Muscle layer of colon (tissue), 2 donors: ENCODE data around the gene P3H1.
"Not testable (repeated sequence)": the region's sequence is repeated elsewhere in the genome, so short reads cannot be mapped to it uniquely, and the experiment has no call there.

Experiments
- H3K27ac ChIP-seq: one replicate; pipeline ENCODE4 v1.7.0; 2013; ENCODE audit warnings: low read depth, mild to moderate bottlenecking, low read length, moderate library complexity
- H3K27me3 ChIP-seq, 2 donors: one replicate each; pipeline ENCODE4 v1.7.0; 2013; ENCODE audit warnings: low read length in 2 of 2, mild to moderate bottlenecking in 2 of 2; ENCODE audit not compliant: insufficient read depth in 2 of 2, control insufficient read depth in 1 of 2
- H3K36me3 ChIP-seq: one replicate; pipeline ENCODE4 v1.7.0; 2013; ENCODE audit warnings: mild to moderate bottlenecking, low read length; ENCODE audit not compliant: insufficient read depth
- H3K4me1 ChIP-seq: one replicate; pipeline ENCODE4 v1.7.0; 2013; ENCODE audit warnings: mild to moderate bottlenecking, low read length; ENCODE audit not compliant: insufficient read depth
- H3K4me3 ChIP-seq, 2 donors: one replicate each; pipeline ENCODE4 v1.7.0; 2013; ENCODE audit warnings: low read length in 2 of 2, low read depth in 1 of 2, mild to moderate bottlenecking in 1 of 2, moderate library complexity in 1 of 2
- H3K9ac ChIP-seq: one replicate; pipeline ENCODE4 v1.7.0; 2013; ENCODE audit warnings: low read length
- H3K9me3 ChIP-seq: one replicate; pipeline ENCODE4 v1.7.0; 2013; ENCODE audit warnings: mild to moderate bottlenecking, low read length
- donor health status: abdominal sarcoma.
- donor health status: Adenocarcinoma of cecum.

Gene P3H1

GRCh38 chr1:42766741-42767509 lies at the start of gene P3H1, which contains the start of gene C1orf50:
Gene P3H1, minus strand, starts transcription at chr1:42767028. Its CDS starts 57 bp downstream, at chr1:42766971.
Gene C1orf50, plus strand, starts transcription at chr1:42767249. Its CDS starts 63 bp downstream, at chr1:42767312.
- H3K27me3 ChIP-seq, result no peaks in the 10 kb centered on the region
- H3K27ac ChIP-seq, result peak within 1 kb of the TSS; percentile 83
- peak within 1 kb of the TSS; percentile 72 for H3K9ac ChIP-seq
- peak within 1 kb of the TSS; percentile 88 to 90 for H3K4me3 ChIP-seq
- H3K9me3 ChIP-seq, result no peaks in the 10 kb centered on the region
- H3K36me3 ChIP-seq, result no peaks in the 10 kb centered on the region
- H3K4me1 ChIP-seq, result peaks cover 21% of the 10 kb centered on the region

- Histone ChIP-seq H3K27me3 (no peaks in the 10 kb centered on the region), H3K9ac (peak overlapping the region; percentile 81), H3K27ac (peak overlapping the region; percentile 89)
These were observed 49.2 kb upstream of the P3H1 start for GRCh38 chr1:42815941-42816584.

GRCh38 chr1:42814815-42815214 lies 48.0 kb upstream of the P3H1 start:
- not testable (repeated sequence) for H3K4me1 ChIP-seq, H3K27ac ChIP-seq, H3K9ac ChIP-seq, H3K36me3 ChIP-seq, H3K4me3 ChIP-seq, H3K9me3 ChIP-seq, H3K27me3 ChIP-seq

More at GRCh38 chr1:42815941-42816584, 49.2 kb upstream of the P3H1 start:
- Histone ChIP-seq H3K4me3 (peak overlapping the region; percentile 52 to 71), H3K36me3 (no peaks in the 10 kb centered on the region), H3K9me3 (no peaks in the 10 kb centered on the region), H3K4me1 (peaks cover 9% of the 10 kb centered on the region)

GRCh38 chr1:42807056-42807668 lies 40.3 kb upstream of the P3H1 start:
- Histone ChIP-seq H3K36me3 (peaks cover 8% of the 10 kb centered on the region), H3K9ac (no peak overlapping the region), H3K27ac (no peak overlapping the region), H3K4me1 (no peaks in the 10 kb centered on the region), H3K4me3 (no peak overlapping the region), H3K9me3 (no peaks in the 10 kb centered on the region), H3K27me3 (no peaks in the 10 kb centered on the region)

- H3K9ac ChIP-seq, result no peak overlapping the region
- H3K9me3 ChIP-seq, result no peaks in the 10 kb centered on the region
- H3K27ac ChIP-seq, result no peak overlapping the region
- H3K27me3 ChIP-seq, result no peaks in the 10 kb centered on the region
- no peak overlapping the region for H3K4me3 ChIP-seq
- no peaks in the 10 kb centered on the region for H3K4me1 ChIP-seq
- H3K36me3 ChIP-seq, result peaks cover 8% of the 10 kb centered on the region
These were observed 39.8 kb upstream of the P3H1 start for GRCh38 chr1:42806593-42806992.

- H3K4me3 ChIP-seq, result no peak overlapping the region
- H3K4me1 ChIP-seq, result no peaks in the 10 kb centered on the region
- H3K9ac ChIP-seq, result no peak overlapping the region
- H3K9me3 ChIP-seq, result no peaks in the 10 kb centered on the region
- H3K27me3 ChIP-seq, result no peaks in the 10 kb centered on the region
- peaks cover 8% of the 10 kb centered on the region for H3K36me3 ChIP-seq
- no peak overlapping the region for H3K27ac ChIP-seq
These were observed 39.3 kb upstream of the P3H1 start for GRCh38 chr1:42806171-42806570.

GRCh38 chr1:42801832-42802473 lies 35.1 kb upstream of the P3H1 start:
- H3K9me3 ChIP-seq, result no peaks in the 10 kb centered on the region
- no peak overlapping the region for H3K27ac ChIP-seq
- H3K4me1 ChIP-seq, result no peaks in the 10 kb centered on the region
- H3K27me3 ChIP-seq, result no peaks in the 10 kb centered on the region
- H3K36me3 ChIP-seq, result peaks cover 8% of the 10 kb centered on the region
- H3K4me3 ChIP-seq, result no peak overlapping the region
- no peak overlapping the region for H3K9ac ChIP-seq

GRCh38 chr1:42797979-42798378 lies 31.2 kb upstream of the P3H1 start:
- Histone ChIP-seq H3K36me3 (no peaks in the 10 kb centered on the region), H3K9me3 (no peaks in the 10 kb centered on the region), H3K27me3 (no peaks in the 10 kb centered on the region), H3K4me3 (no peak overlapping the region), H3K9ac (no peak overlapping the region), H3K4me1 (no peaks in the 10 kb centered on the region), H3K27ac (no peak overlapping the region)

GRCh38 chr1:42797414-42797813 lies 30.6 kb upstream of the P3H1 start:
- Histone ChIP-seq H3K36me3 (no peaks in the 10 kb centered on the region), H3K27me3 (no peaks in the 10 kb centered on the region), H3K9me3 (no peaks in the 10 kb centered on the region), H3K9ac (no peak overlapping the region), H3K4me1 (no peaks in the 10 kb centered on the region), H3K27ac (no peak overlapping the region), H3K4me3 (no peak overlapping the region)

GRCh38 chr1:42793824-42794223 lies 27.0 kb upstream of the P3H1 start:
- H3K9me3 ChIP-seq, result no peaks in the 10 kb centered on the region
- no peaks in the 10 kb centered on the region for H3K36me3 ChIP-seq
- no peak overlapping the region for H3K9ac ChIP-seq
- H3K27ac ChIP-seq, result no peak overlapping the region
- H3K4me3 ChIP-seq, result no peak overlapping the region
- no peaks in the 10 kb centered on the region for H3K4me1 ChIP-seq
- H3K27me3 ChIP-seq, result no peaks in the 10 kb centered on the region

GRCh38 chr1:42788021-42788420 lies 21.2 kb upstream of the P3H1 start:
- no peak overlapping the region for H3K27ac ChIP-seq
- no peaks in the 10 kb centered on the region for H3K9me3 ChIP-seq
- H3K27me3 ChIP-seq, result no peaks in the 10 kb centered on the region
- no peak overlapping the region for H3K4me3 ChIP-seq
- no peaks in the 10 kb centered on the region for H3K36me3 ChIP-seq
- no peak overlapping the region for H3K9ac ChIP-seq
- H3K4me1 ChIP-seq, result no peaks in the 10 kb centered on the region
